SK-N-SH treated with all-trans-retinoic acid at 6 μM for 48 hours (cell line): Measurements from ENCODE around the gene IFT80.

Source experiments
- ATAC-seq: fragments of 200-7000 bp; cut with Tn5 transposase; 3 replicates; pipeline ENCODE4 v1.9.1; 2020; ENCODE audit warnings: mild to moderate bottlenecking, moderate library complexity
- BACH2 ChIP-seq: fragments of 250-450 bp; sonication (Bioruptor Pico); IDR thresholded peaks from 2 replicates; pipeline ENCODE4 v1.9.0; 2021; ENCODE audit warnings: mild to moderate bottlenecking, borderline replicate concordance
- CSDC2 ChIP-seq: fragments of 250-450 bp; sonication (Bioruptor Pico); IDR thresholded peaks from 2 replicates; pipeline ENCODE4 v1.5.0; 2020; ENCODE audit warnings: mild to moderate bottlenecking, moderate library complexity
- ESRRG ChIP-seq: fragments of 250-450 bp; sonication (Bioruptor Pico); IDR thresholded peaks from 2 replicates; pipeline ENCODE4 v1.6.1; 2021; ENCODE audit warnings: mild to moderate bottlenecking
- GLIS3 ChIP-seq: fragments of 250-450 bp; sonication (Bioruptor Pico); IDR thresholded peaks from 2 replicates; pipeline ENCODE4 v1.5.0; 2020; ENCODE audit warnings: mild to moderate bottlenecking, moderate library complexity
- ISL1 ChIP-seq: fragments of 250-450 bp; sonication (Bioruptor Pico); IDR thresholded peaks from 2 replicates; pipeline ENCODE4 v2.1.2; 2022; ENCODE audit warnings: mild to moderate bottlenecking, moderate library complexity
- OSR1 ChIP-seq: fragments of 250-450 bp; sonication (Bioruptor Pico); IDR thresholded peaks from 2 replicates; pipeline ENCODE4 v1.8.0; 2022; ENCODE audit warnings: moderate library complexity, mild to moderate bottlenecking, inconsistent platforms
- PATZ1 ChIP-seq: fragments of 250-450 bp; sonication (Bioruptor Pico); IDR thresholded peaks from 2 replicates; pipeline ENCODE4 v1.8.0; 2020; ENCODE audit warnings: mild to moderate bottlenecking, moderate library complexity, borderline replicate concordance
- POU6F1 ChIP-seq: fragments of 250-450 bp; sonication (Bioruptor Pico); IDR thresholded peaks from 2 replicates; pipeline ENCODE4 v1.8.0; 2021; ENCODE audit warnings: low read depth, mild to moderate bottlenecking, moderate library complexity, borderline replicate concordance
- RARB ChIP-seq: fragments of 250-450 bp; sonication (Bioruptor Pico); IDR thresholded peaks from 2 replicates; pipeline ENCODE4 v1.8.0; 2021; ENCODE audit warnings: mild to moderate bottlenecking, moderate library complexity
- SNAI2 ChIP-seq: fragments of 250-450 bp; sonication (Bioruptor Pico); IDR thresholded peaks from 2 replicates; pipeline ENCODE4 v1.5.0; 2020; ENCODE audit warnings: mild to moderate bottlenecking, moderate library complexity
- TCF4 ChIP-seq: fragments of 250-450 bp; sonication (Bioruptor Pico); IDR thresholded peaks from 2 replicates; pipeline ENCODE4 v1.8.0; 2021; ENCODE audit warnings: mild to moderate bottlenecking, moderate library complexity, borderline replicate concordance
- TOX ChIP-seq: fragments of 250-450 bp; sonication (Bioruptor Pico); IDR thresholded peaks from 2 replicates; pipeline ENCODE4 v1.8.0; 2021; ENCODE audit warnings: mild to moderate bottlenecking, moderate library complexity, borderline replicate concordance
- TSHZ2 ChIP-seq: fragments of 250-450 bp; sonication (Bioruptor Pico); IDR thresholded peaks from 2 replicates; pipeline ENCODE4 v1.5.0; 2020; ENCODE audit warnings: mild to moderate bottlenecking, moderate library complexity
- ZC3H10 ChIP-seq: fragments of 250-450 bp; sonication (Bioruptor Pico); IDR thresholded peaks from 2 replicates; pipeline ENCODE4 v1.5.1; 2021; ENCODE audit warnings: mild to moderate bottlenecking, moderate library complexity
- ZFP3 ChIP-seq: fragments of 250-450 bp; sonication (Bioruptor Pico); IDR thresholded peaks from 2 replicates; pipeline ENCODE4 v1.5.0; 2020; ENCODE audit warnings: mild to moderate bottlenecking, moderate library complexity
- ZFP30 ChIP-seq: fragments of 450-650 bp; formaldehyde crosslinking; IDR thresholded peaks from 2 replicates; pipeline ENCODE4 v1.5.0; 2022; ENCODE audit warnings: mild to moderate bottlenecking, moderate library complexity
- ZNF565 ChIP-seq: fragments of 450-650 bp; formaldehyde crosslinking; conservative IDR thresholded peaks from 2 replicates; pipeline ENCODE4 v1.5.0; 2020; ENCODE audit warnings: low read depth, mild to moderate bottlenecking, moderate library complexity
- ZNF70 ChIP-seq: fragments of 450-650 bp; formaldehyde crosslinking; IDR thresholded peaks from 2 replicates; pipeline ENCODE4 v1.5.0; 2020; ENCODE audit warnings: mild to moderate bottlenecking, moderate library complexity
- TF ChIP-seq, protein P1 (sequence below): fragments of 250-450 bp; sonication (Bioruptor Pico); IDR thresholded peaks from 2 replicates; pipeline ENCODE4 v1.5.1; 2021; ENCODE audit warnings: mild to moderate bottlenecking, moderate library complexity

IFT80 gene

DNA sequence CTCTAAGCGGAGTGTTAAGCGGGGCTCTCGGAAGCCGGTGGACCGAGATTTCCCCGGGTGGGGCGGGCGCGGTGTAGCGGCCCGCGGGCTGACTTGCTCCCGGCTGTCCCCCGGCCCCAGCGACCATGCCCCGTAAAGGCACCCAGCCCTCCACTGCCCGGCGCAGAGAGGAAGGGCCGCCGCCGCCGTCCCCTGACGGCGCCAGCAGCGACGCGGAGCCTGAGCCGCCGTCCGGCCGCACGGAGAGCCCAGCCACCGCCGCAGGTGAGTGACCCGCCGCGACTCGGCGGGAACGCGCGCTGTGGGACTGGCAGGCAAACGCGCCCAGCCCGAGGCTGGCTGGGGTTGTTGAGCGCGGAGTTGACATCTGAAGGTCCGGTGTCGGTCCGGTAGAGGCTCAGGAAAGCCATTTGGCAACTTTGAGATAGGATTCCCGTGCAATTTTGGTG, 1.7 kb upstream of the IFT80 start:
- no peak for TF ChIP-seq RARB
- no peak for TF ChIP-seq ZNF565 (CRISPR knock-in tag)
- no peak for TF ChIP-seq ZFP3 (CRISPR knock-in tag)
- TF ChIP-seq PATZ1 (CRISPR knock-in tag) = no peak
- no peak for TF ChIP-seq CSDC2 (CRISPR knock-in tag)
- TF ChIP-seq TSHZ2 (CRISPR knock-in tag) = no peak
- TF ChIP-seq ESRRG (CRISPR knock-in tag) = no peak
- TF ChIP-seq ZFP30 (CRISPR knock-in tag) = no peak
- no peak for TF ChIP-seq ISL1 (CRISPR knock-in tag)
- no peak for TF ChIP-seq GLIS3
- TF ChIP-seq, all 23 proteins: peak for 0
- no peak; the same call in 2 of the 3 replicates for ATAC-seq

- TF ChIP-seq SNAI2 (CRISPR knock-in tag) = no peak
- no peak for TF ChIP-seq ISL1 (CRISPR knock-in tag)
- no peak for TF ChIP-seq RARB
- no peak for TF ChIP-seq ZNF565 (CRISPR knock-in tag)
- TF ChIP-seq TOX (CRISPR knock-in tag) = no peak
- TF ChIP-seq ZC3H10 (CRISPR knock-in tag) = no peak
- peak; percentile 9 for ATAC-seq
Measured at GRCh38 chr3:160400030-160400701, 1.1 kb upstream of the IFT80 start.

DNA sequence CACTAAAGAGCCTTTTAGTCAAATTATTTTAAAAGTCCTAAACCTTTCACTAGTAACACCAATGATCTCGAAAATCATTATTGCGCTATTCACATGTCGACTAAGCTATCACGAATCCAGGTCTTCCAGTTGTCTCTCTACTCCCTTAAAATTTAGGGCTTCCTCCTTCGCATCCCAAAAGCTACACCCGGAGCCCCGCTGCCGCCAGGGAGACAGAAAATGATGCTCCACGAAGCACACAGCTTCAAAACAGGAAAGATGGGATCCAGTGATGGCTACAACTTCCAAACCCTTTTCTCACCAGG, 253 bp downstream of the IFT80 start:
- peak; percentile 12 for ATAC-seq
- TF ChIP-seq ZFP30 (CRISPR knock-in tag) (no peak), BACH2 (CRISPR knock-in tag) (no peak), TCF4 (CRISPR knock-in tag) (no peak), ZNF70 (CRISPR knock-in tag) (no peak), OSR1 (no peak), PATZ1 (CRISPR knock-in tag) (no peak), SNAI2 (CRISPR knock-in tag) (no peak), CSDC2 (CRISPR knock-in tag) (no peak), RARB (no peak), POU6F1 (CRISPR knock-in tag) (no peak)
- TF ChIP-seq, protein P1, sequence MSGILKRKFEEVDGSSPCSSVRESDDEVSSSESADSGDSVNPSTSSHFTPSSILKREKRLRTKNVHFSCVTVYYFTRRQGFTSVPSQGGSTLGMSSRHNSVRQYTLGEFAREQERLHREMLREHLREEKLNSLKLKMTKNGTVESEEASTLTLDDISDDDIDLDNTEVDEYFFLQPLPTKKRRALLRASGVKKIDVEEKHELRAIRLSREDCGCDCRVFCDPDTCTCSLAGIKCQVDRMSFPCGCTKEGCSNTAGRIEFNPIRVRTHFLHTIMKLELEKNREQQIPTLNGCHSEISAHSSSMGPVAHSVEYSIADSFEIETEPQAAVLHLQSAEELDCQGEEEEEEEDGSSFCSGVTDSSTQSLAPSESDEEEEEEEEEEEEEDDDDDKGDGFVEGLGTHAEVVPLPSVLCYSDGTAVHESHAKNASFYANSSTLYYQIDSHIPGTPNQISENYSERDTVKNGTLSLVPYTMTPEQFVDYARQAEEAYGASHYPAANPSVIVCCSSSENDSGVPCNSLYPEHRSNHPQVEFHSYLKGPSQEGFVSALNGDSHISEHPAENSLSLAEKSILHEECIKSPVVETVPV (CRISPR knock-in tag) = no peak
